Measurements from ENCODE around the gene INKA1.
"Not testable (repeated sequence)": the region's sequence is repeated elsewhere in the genome, so short reads cannot be mapped to it uniquely, and the experiment has no call there.

INKA1 gene

DNA sequence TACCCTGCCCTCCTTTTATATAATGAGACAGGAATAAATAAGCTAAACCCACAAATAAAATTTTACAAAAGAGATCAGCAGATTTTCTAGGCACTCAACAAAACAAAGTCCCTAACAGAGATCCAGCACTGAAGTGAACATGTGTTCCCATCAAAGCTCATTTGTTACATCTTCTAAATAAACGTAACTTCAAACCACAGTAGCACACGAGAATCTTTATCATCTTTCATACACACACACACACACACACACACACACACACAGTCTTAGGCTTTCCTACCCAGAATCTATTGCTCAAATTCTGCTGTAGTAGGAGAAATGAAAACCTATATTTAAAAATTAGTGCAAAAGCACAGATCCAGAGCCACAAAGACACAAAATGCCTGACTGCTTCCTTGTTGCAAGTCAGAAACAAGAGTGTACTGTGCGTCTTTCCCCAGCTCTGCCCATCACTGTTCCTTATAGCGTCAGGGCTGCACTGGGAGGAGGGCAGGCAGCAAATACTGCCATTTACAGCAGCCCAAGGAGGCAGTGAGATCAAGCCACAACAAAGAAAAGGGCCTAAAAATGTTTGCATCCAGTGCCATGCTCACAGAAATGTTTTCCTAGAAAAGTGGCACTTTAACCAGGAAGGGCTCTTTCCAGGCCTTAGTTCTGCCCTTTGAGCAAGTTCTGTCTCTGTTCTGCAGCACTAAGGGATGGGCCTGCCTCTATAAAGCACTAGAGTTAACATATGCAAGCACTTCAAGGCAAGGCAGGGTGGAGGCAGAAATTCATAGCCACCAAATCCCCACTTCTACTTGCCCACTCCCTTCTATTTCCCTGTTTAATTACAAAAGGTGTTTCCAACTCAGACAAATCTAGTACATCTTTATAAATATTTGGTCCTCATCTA, 22.7 kb upstream of the INKA1 start:
- no peak overlapping the region for H3K4me3 ChIP-seq (ENCODE audit: low read length)
- no peak for TF ChIP-seq ZNF274 (IDR thresholded peaks at IDR 0.05; ENCODE audit: low read depth, low read length)

DNA sequence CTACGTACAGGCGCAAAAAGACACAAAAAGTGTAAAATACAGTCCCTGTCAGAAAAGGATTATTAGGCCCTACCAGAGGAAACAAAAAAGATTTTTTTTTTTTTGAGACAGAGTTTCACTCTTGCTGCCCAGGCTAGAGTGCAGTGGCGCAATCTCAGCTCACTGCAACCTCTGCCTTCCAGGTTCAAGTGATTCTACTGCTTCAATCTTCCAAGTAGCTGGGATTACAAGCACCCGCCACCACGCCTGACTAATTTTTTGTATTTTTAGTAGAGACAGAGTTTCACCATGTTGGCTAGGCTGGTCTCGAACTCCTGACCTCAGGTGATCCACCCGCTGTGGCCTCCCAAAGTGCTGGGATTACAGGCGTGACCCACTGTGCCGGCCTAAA, 22.1 kb upstream of the INKA1 start:
- H3K4me3 ChIP-seq (ENCODE audit: low read length), result not testable (repeated sequence)

DNA sequence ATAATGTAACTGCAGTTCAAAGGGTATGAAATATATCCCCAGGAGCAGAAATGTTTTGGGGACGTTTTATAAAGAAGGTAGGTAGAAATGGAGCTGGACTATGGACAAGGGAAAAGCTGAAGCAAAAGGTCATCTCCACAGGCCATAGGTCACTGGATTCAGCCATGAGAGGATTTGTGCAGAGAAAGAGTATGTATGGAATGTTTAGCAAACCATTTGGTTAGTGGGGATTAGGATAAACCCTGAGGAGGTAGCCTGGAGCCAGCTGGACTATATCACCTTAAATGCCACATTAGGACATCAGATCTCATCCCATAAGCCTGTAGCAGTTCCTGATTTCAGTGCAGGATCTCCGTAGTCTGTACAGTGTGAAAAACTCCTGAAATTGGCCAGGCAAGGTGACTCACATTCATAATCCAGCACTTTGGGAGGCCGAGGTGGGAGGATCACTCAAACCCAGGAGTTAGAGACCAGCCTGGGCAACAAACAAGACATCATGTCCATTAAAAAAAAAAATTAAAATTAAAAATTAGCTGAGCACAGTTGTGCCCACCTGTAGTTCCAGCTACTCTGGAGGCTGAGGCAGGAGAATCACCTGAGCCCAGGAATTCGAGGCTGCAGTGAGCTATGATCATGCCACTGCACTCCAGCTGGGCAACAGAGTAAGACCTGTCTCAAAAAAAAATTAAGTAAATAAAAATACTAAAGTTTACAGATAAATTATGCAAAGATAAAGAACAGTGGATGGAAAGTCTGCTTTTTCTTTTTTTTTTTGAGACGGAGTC, 21.5 kb upstream of the INKA1 start:
- H3K4me3 ChIP-seq (ENCODE audit: low read length), result no peak overlapping the region

DNA sequence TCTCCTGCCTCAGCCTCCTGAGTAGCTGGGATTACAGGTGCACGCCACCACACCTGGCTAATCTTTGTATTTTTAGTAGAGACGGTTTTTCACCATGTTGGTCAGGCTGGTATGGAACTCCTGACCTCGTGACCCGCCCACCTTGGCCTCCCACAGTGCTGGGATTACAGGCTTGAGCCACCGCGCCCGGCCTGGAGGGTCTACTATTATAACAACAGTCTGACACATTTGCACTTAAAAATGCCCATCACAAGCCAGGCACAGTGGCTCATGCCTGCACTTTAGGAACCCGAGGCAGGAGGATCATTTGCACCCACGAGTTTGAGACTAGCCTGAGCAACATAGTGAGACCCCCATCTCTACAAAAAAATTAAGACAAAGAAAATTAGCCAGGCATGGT, 20.8 kb upstream of the INKA1 start:
- H3K4me3 ChIP-seq (ENCODE audit: low read length), result not testable (repeated sequence)

More for the DNA sequence above, 21.5 kb upstream of the INKA1 start:
- TF ChIP-seq ZNF274 (IDR thresholded peaks at IDR 0.05; ENCODE audit: low read depth, low read length), result no peak

DNA sequence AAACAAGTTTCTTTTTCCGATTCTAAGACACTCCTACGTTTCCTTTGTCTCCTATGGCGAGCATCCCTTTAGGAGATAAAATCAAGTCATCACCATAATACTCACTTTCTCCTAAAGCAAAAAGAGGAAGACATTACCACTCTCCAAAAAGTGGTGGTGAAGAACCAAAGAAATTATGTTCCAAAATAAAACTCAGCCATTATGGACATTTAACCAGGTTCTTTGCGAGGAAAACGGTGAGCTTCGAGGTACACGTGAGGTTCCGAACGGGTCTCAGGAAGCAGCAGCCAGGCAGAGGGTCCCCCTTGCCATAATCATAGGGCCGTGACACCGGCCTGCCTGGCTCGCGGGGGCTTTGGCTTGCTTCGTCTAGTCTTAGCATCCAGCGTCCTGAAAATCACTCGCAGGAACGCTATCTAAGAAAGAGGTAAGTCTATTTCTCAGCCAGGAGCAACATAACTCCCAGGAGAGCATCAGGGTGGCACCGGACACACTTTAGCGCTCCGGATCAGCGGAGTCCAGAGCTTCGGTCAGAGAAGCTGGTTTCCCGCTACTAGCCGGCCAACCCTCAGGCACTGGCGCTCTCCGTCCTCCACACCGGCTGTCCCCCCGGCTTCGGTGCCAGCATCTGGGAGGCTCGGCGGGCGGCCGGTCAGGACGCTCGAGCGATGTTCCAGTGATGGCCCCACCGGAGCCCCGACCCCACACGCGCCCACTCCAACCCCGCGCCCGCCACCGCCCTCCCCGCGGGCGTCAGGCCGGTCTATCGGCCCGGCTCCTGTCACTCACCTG, 17.3 kb upstream of the INKA1 start:
- H3K4me3 ChIP-seq (ENCODE audit: low read length), result peak overlapping the region; percentile 77
- TF ChIP-seq ZNF274 (IDR thresholded peaks at IDR 0.05; ENCODE audit: low read depth, low read length), result no peak

DNA sequence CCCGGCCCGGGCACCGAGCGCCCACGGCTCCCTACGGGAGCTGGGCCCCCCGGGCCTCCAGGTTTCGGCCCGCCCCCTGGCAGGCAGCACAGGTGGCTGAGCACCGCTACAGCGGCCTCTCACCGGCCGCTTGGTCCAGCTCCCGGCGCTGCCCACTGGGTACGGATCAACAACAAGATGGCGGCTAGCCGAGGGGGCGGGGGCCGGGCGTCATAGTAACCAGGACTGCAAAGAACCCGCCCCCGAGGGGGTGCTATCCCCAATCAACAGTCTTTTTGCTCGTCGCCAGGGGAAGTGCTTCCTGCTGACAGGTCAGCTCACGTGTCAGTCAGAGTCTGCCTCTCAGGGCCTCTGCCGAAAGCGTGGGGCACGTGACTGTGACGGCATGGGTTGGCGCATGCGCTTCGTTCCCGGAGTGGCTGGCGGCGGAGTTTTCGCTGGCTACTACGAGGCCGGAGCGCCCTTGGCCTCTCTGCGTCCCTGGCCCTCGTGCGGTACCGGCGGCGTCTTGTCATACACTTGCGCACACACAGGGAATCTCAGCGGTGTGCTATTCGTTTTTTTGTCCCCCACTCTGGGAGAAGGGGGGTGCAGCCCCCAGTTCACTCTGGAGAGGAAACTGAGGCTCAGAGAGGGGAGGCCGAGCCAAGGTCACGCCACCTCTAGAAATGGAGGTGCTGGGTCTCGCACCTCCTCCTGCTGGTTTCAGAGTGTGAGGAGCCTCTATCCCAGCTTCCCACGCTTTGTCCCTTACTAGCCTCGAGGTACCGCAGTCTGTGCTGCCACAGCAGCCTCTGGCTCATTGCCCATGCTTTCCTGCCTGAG, 16.5 kb upstream of the INKA1 start, which contains the start of gene IP6K1:
Gene IP6K1 (minus strand): TSS at position 186 of the 825 bp plus-strand sequence. CDS start 38,502 bp downstream, outside the sequence.
- no peak for TF ChIP-seq ZNF274 (IDR thresholded peaks at IDR 0.05; ENCODE audit: low read depth, low read length)
- peak within 1 kb of the TSS; percentile 77 for H3K4me3 ChIP-seq (ENCODE audit: low read length)

DNA sequence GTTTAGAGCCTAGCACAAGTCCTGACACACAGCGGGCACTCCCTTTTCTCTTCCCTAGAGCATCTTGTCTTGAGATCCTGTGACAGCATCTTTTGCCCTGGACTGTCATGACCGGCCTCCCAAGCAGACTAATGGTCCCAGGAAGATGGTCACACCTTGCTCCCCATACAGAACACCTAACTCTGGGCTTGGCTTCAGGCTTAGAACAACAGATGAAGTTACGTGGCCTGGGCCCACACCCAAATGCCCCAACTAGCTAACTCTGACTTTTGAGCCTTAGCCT, 15.9 kb upstream of the INKA1 start:
- H3K4me3 ChIP-seq (ENCODE audit: low read length), result peak overlapping the region; percentile 58; the same call in 1 of the 2 replicates

DNA sequence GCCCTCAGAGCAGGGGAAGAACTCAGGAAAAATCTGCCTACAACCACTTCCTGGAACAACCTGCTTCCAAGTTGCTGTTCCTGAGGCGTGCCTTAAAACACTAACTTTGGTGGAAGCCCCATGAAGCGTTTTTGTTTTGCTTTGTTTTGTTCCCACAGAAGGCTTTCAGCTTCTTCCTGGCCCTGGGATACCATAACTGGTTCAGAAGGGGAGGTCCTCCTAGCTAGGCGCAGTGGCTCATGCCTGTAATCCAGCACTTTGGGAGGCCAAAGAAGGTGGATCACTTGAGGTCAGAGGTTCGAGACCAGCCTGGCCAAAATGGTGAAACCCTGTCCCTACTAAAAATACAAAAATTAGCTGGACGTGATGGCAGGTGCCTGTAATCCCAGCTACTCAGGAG, 15.5 kb upstream of the INKA1 start:
- H3K4me3 ChIP-seq (ENCODE audit: low read length), result no peak overlapping the region
- no peak for TF ChIP-seq ZNF274 (IDR thresholded peaks at IDR 0.05; ENCODE audit: low read depth, low read length)

More for the DNA sequence above, 15.9 kb upstream of the INKA1 start:
- TF ChIP-seq ZNF274 (IDR thresholded peaks at IDR 0.05; ENCODE audit: low read depth, low read length), result no peak

DNA sequence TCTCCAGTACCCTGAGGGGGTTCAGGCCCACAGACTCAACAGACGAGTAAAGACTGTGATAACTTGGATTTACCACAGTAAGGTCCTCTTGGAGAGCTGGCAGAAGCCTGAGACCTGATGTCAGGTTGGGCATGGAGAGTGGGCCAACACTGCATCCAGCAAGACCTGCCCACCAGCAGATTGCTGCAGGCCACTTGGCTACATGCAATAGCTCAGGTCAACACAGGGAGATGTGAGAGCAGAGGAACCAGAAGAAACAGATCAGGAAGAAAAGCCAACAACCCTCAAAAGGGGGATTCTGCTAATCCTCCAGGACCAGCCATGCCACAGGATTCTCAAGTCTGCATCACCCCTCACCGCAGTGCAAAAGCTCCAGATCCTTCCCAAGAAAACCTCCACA, 15.0 kb upstream of the INKA1 start:
- TF ChIP-seq ZNF274 (IDR thresholded peaks at IDR 0.05; ENCODE audit: low read depth, low read length), result no peak
- H3K4me3 ChIP-seq (ENCODE audit: low read length), result no peak overlapping the region

DNA sequence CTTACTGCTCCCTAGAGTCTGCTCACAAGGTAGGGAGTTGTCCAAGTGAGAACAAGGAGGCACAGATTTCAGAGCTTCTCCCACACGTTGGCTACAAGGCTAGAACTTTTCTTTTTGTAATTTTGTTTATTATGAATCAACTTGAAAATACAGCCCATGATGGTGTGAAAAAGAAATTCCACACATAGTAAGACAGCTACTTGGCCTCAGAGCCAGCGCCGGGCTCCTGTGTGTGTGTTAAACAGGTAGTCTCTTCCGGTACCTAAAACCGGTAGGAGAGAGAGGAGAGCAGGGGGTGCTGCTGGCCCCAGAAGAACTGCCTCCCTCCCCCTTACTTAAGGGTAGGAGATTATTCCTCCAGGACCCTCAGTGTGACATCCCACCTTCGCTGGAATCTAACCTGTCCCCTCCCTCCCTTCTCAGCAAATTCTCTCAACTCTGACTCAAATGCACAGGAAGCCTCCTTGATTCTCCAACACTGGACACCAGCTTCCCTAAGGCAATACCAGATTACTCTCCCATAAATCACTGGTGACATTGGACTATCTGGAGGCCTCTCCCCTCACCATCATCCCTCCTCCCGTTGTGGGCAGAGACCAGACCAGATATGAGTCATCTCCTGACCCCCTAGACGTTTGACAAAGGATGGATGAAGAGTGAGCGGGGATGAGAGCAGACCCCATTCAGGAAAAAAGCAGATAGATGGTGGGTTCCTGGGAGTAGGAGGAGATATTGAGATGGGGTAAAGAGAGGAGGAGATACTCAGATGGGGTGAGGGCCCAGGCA, 12.2 kb upstream of the INKA1 start:
- no peak overlapping the region for H3K4me3 ChIP-seq (ENCODE audit: low read length)
- no peak for TF ChIP-seq ZNF274 (IDR thresholded peaks at IDR 0.05; ENCODE audit: low read depth, low read length)

DNA sequence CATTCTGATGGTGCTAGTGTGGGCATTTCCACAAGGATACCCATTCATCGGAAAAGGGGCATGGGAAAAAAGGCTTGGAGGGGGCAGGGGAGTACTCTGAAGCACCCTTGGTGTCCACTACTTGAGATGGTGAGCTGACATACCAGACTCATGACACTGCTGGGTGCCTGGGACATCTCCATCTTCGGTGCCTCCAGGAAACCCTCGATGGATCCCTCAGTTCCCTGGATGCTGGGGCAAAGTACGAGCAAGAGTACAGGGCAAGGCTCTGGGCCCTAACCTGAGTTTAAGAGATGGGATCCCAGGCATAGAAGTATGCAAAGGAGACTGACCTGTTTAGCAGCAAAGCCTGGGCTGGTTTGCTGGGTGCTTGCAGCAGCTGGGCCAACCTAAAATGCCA, 11.5 kb upstream of the INKA1 start:
- no peak for TF ChIP-seq ZNF274 (IDR thresholded peaks at IDR 0.05; ENCODE audit: low read depth, low read length)
- no peak overlapping the region for H3K4me3 ChIP-seq (ENCODE audit: low read length)

DNA sequence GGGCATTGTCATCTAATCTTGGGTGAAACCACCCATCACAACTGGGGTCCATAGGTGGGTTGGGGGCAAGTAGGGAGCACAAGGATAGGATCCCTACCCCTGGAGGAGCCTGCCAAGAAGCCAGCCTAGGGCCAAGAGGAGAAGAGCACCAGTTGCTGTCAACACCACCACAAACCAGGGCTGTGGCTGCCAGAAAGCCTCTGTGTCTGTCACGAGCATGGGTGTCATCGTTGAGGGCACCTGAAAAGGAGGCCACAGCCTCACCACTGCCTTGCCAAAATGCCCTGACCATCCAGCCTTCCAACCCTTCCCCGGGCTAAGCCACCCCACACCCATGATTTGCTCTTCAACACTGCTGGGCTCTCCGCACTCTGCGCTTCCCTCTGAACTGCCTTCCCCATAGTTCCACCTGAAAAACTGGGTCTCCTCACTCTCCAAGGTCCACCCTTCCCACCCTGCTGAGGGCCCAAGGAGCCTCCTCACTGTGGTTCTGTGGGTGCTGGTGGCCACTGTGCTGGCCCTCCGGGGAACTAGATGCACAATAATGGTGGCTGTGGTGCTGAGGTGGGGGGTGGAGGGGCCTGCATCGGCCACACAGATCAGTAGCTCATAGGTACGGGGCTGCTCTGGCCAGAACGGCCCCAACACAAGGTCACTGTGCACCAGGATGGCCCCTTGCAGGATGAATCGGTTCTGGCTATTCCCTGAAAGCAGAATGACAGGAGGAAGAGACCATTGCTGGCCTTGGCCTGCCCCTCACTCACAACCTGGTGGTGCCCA, 10.5 kb upstream of the INKA1 start:
- H3K4me3 ChIP-seq (ENCODE audit: low read length), result no peak overlapping the region
- TF ChIP-seq ZNF274 (IDR thresholded peaks at IDR 0.05; ENCODE audit: low read depth, low read length), result no peak

All from GM08714 (cell line).